Muscle of back (tissue), 11 donors: ENCODE measurements around the gene ARHGEF6. TPM values are rescaled to one million over a fixed set of nuclear protein-coding genes. Genes with fewer than 3 reads are reported as not detected.
"Not testable (repeated sequence)": the region's sequence is repeated elsewhere in the genome, so short reads cannot be mapped to it uniquely, and the experiment has no call there.

Experiments used
- DNase-seq, 3 donors: peaks; one replicate each; pipeline versions ENCODE4 v3.0.0 to v3.0.0-alpha.2; 2013
- polyA plus RNA-seq, 10 donors: library from polyadenylated mRNA; unstranded; fragments of 120-200 nt; gene quantifications; one replicate each; pipeline ENCODE4 v1.2.1, GENCODE V29; 2013; ENCODE audit not compliant: insufficient read length in 10 of 10

Gene ARHGEF6
- polyA plus RNA-seq, 10 donors: 33.5 to 65.1 (median 42.4) TPM

GRCh38 chrX:136784231-136784630 lies 3.5 kb upstream of the ARHGEF6 start:
- DNase-seq: peak in 1 of 3 donors; percentile 7

- DNase-seq: no peak
These were observed 2.4 kb upstream of the ARHGEF6 start for GRCh38 chrX:136783159-136783558.

- peak in 1 of 3 donors; percentile 48 for DNase-seq
These were observed 557 bp upstream of the ARHGEF6 start for GRCh38 chrX:136781180-136781797.

GRCh38 chrX:136780241-136780640 lies 491 bp downstream of the ARHGEF6 start:
- peak in 1 of 3 donors; percentile 24 for DNase-seq

- peak in 1 of 3 donors; percentile 20 for DNase-seq
These were observed 1.4 kb downstream of the ARHGEF6 start for GRCh38 chrX:136779346-136779781.

- no peak for DNase-seq
These were observed 1.8 kb downstream of the ARHGEF6 start for GRCh38 chrX:136778916-136779315.

GRCh38 chrX:136778020-136778419 lies 2.7 kb downstream of the ARHGEF6 start:
- DNase-seq: no peak

GRCh38 chrX:136773648-136774047 lies 7.1 kb downstream of the ARHGEF6 start:
- DNase-seq: no peak

- not testable (repeated sequence) for DNase-seq
These were observed 8.9 kb downstream of the ARHGEF6 start for GRCh38 chrX:136771869-136772268.

- DNase-seq: peak in 2 of 3 donors; percentile 45 to 85
These were observed 12.2 kb downstream of the ARHGEF6 start for GRCh38 chrX:136768469-136769084.

GRCh38 chrX:136767104-136767941 lies 13.4 kb downstream of the ARHGEF6 start:
- peak in 2 of 3 donors; percentile 68 to 88 for DNase-seq

- DNase-seq: no peak
These were observed 14.0 kb downstream of the ARHGEF6 start for GRCh38 chrX:136766785-136767103.

- DNase-seq: peak in 1 of 3 donors; percentile 44
These were observed 14.8 kb downstream of the ARHGEF6 start for GRCh38 chrX:136765821-136766356.

GRCh38 chrX:136764206-136764605 lies 16.5 kb downstream of the ARHGEF6 start:
- no peak for DNase-seq

GRCh38 chrX:136762820-136763452 lies 17.8 kb downstream of the ARHGEF6 start:
- DNase-seq: no peak

GRCh38 chrX:136761421-136761820 lies 19.3 kb downstream of the ARHGEF6 start:
- DNase-seq: peak in 1 of 3 donors; percentile 25

GRCh38 chrX:136759968-136760367 lies 20.8 kb downstream of the ARHGEF6 start:
- no peak for DNase-seq

- no peak for DNase-seq
These were observed 25.3 kb downstream of the ARHGEF6 start for GRCh38 chrX:136755411-136755810.

GRCh38 chrX:136754651-136755050 lies 26.1 kb downstream of the ARHGEF6 start:
- peak; percentile 28 to 76 (median 49) for DNase-seq

- DNase-seq: no peak
These were observed 27.9 kb downstream of the ARHGEF6 start for GRCh38 chrX:136752796-136753195.

GRCh38 chrX:136752346-136752745 lies 28.4 kb downstream of the ARHGEF6 start:
- DNase-seq: no peak

GRCh38 chrX:136750364-136750763 lies 30.4 kb downstream of the ARHGEF6 start:
- DNase-seq: no peak
